K562 (cell line): Measurements from ENCODE around the gene TRMU.

Experiments used
- CTCF ChIP-seq, 3 experiments: IDR thresholded peaks in 2 of 3; conservative IDR thresholded peaks in 1 of 3; 2 replicates each; pipeline ENCODE4 v1.5.1; 2011 to 2012; ENCODE audit warnings: low read length in 3 of 3, mild to moderate bottlenecking in 3 of 3, control low read depth in 2 of 3, improper control_type of control experiment in 1 of 3, inconsistent platforms in 1 of 3, low read depth in 1 of 3, mixed read lengths in 1 of 3, moderate library complexity in 1 of 3; ENCODE audit not compliant: insufficient read depth in 2 of 3
- CUX1 ChIP-seq: fragments of 200-800 bp; sonication (Bioruptor generic); IDR thresholded peaks from 2 replicates; pipeline ENCODE4 v1.6.1; 2016; ENCODE audit warnings: missing genetic modification characterization, missing compliant biosample characterization
- HDAC3 ChIP-seq: fragments of 450-650 bp; IDR thresholded peaks from 2 replicates; pipeline ENCODE4 v1.6.1; 2018; ENCODE audit warnings: borderline replicate concordance, mild to moderate bottlenecking, moderate library complexity; ENCODE audit not compliant: partially characterized antibody
- NFYB ChIP-seq: IDR thresholded peaks from 2 replicates; pipeline ENCODE4 v1.6.1; 2011; ENCODE audit warnings: mild to moderate bottlenecking, moderate library complexity; ENCODE audit not compliant: insufficient read length; ENCODE audit errors: extremely low read depth
- SNRNP70 ChIP-seq: fragments of 200-400 bp; formaldehyde crosslinking; optimal IDR thresholded peaks from 2 replicates; pipeline ENCODE3; 2017; ENCODE audit warnings: low read depth, low read length
- YY1 ChIP-seq, 3 experiments: IDR thresholded peaks; 2 replicates each; pipeline ENCODE4 v1.6.1; 2011; ENCODE audit warnings: low read length in 2 of 3, mild to moderate bottlenecking in 2 of 3, moderate library complexity in 2 of 3, borderline replicate concordance in 1 of 3, control low read depth in 1 of 3, low read depth in 1 of 3; ENCODE audit not compliant: insufficient read depth in 3 of 3, insufficient replicate concordance in 2 of 3, control insufficient read depth in 1 of 3, insufficient read length in 1 of 3; ENCODE audit errors: extremely low read depth in 1 of 3
- ZNF449 ChIP-seq: fragments of 250-450 bp; sonication (Bioruptor Pico); IDR thresholded peaks from 2 replicates; pipeline ENCODE4 v1.8.0; 2022; ENCODE audit warnings: moderate library complexity, mild to moderate bottlenecking, inconsistent platforms
- ZNF561 ChIP-seq: fragments of 450-650 bp; formaldehyde crosslinking; conservative IDR thresholded peaks from 2 replicates; pipeline ENCODE4 v1.4.0; 2020; ENCODE audit warnings: mild to moderate bottlenecking, moderate library complexity
- TF ChIP-seq, protein P1 (sequence below): fragments of 450-650 bp; formaldehyde crosslinking; IDR thresholded peaks from 2 replicates; pipeline ENCODE4 v1.4.0; 2022; ENCODE audit warnings: missing genetic modification characterization

- TF ChIP-seq ZNF449 = no peak
- TF ChIP-seq HDAC3 = no peak
- TF ChIP-seq, protein P1, sequence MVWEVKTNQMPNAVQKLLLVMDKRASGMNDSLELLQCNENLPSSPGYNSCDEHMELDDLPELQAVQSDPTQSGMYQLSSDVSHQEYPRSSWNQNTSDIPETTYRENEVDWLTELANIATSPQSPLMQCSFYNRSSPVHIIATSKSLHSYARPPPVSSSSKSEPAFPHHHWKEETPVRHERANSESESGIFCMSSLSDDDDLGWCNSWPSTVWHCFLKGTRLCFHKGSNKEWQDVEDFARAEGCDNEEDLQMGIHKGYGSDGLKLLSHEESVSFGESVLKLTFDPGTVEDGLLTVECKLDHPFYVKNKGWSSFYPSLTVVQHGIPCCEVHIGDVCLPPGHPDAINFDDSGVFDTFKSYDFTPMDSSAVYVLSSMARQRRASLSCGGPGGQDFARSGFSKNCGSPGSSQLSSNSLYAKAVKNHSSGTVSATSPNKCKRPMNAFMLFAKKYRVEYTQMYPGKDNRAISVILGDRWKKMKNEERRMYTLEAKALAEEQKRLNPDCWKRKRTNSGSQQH = no peak
- TF ChIP-seq CTCF (IDR thresholded peaks at IDR 0.05 in 2 of 3, conservative IDR thresholded peaks at IDR 0.05 in 1 of 3; ENCODE audit: insufficient read depth in 2 of 3, low read depth in 1 of 3, low read length in 3 of 3) = no peak
- no peak for TF ChIP-seq YY1 (IDR thresholded peaks at IDR 0.05; ENCODE audit: borderline replicate concordance in 1 of 3, control insufficient read depth in 1 of 3, extremely low read depth in 1 of 3, insufficient read depth in 3 of 3, insufficient read length in 1 of 3, insufficient replicate concordance in 2 of 3, low read depth in 1 of 3, low read length in 2 of 3)
- TF ChIP-seq SNRNP70 = no peak
- TF ChIP-seq NFYB = no peak
- TF ChIP-seq CUX1 (CRISPR knock-in tag) = no peak
- TF ChIP-seq ZNF561 (CRISPR knock-in tag) = no peak
Observed at GRCh38 chr22:46373921-46374662, 38.6 kb downstream of the TRMU start.
